PC-3 (cell line): ENCODE data around the gene NKIRAS2. TPM values are rescaled to one million over a fixed set of nuclear protein-coding genes. Genes with fewer than 3 reads are reported as not detected.
A peak's percentile ranks its signal among the peaks of the same experiment; 100 is the strongest.

Experiments
- ATAC-seq: fragments of 200-7000 bp; cut with Tn5 transposase; 2 replicates; pipeline ENCODE4 v1.9.1; 2020; ENCODE audit warnings: mild to moderate bottlenecking, moderate library complexity
- BruUV-seq: library from RNA; stranded (reverse); fragments of 400-500 nt; replicated peaks from 2 replicates; lab custom pipeline; 2021; lab: Mats Ljungman, UMichigan
- CTCF ChIA-PET: fragments of 300-600 bp; sonication (Branson Sonifier 250); formaldehyde crosslinking; loops from one replicate; lab custom pipeline; 2022; ENCODE audit warnings: antibody characterized with exemption; lab: Charles Lee
- POLR2A ChIA-PET: fragments of 300-600 bp; sonication (Branson Sonifier 250); formaldehyde crosslinking; loops from one replicate; lab custom pipeline; 2022; ENCODE audit warnings: antibody characterized with exemption; ENCODE audit not compliant: unreplicated experiment; lab: Charles Lee
- DNase-seq: peaks from one replicate; pipeline ENCODE4 v3.0.0-alpha.2; 2015
- H2AFZ ChIP-seq: fragments of 300-600 bp; sonication (generic); 2 replicates; pipeline ENCODE4 v1.6.0; 2016; ENCODE audit warnings: antibody characterized with exemption, low read length
- H3F3A ChIP-seq: fragments of 300-600 bp; sonication (generic); one replicate; pipeline ENCODE4 v1.6.0; 2017; ENCODE audit warnings: antibody characterized with exemption, low read length, control low read depth, mild to moderate bottlenecking; ENCODE audit not compliant: unreplicated experiment
- H3K27ac ChIP-seq: fragments of 300-600 bp; sonication (generic); 2 replicates; pipeline ENCODE4 v1.5.1; 2016; ENCODE audit warnings: mild to moderate bottlenecking, low read length
- H3K27me3 ChIP-seq: fragments of 300-600 bp; sonication (generic); 2 replicates; pipeline ENCODE4 v1.6.1; 2016; ENCODE audit warnings: low read length, mixed read lengths
- H3K36me3 ChIP-seq: fragments of 300-600 bp; sonication (generic); 2 replicates; pipeline ENCODE4 v1.6.1; 2016; ENCODE audit warnings: low read depth, mixed run types, low read length, mixed read lengths
- H3K4me1 ChIP-seq: fragments of 300-600 bp; sonication (generic); 2 replicates; pipeline ENCODE4 v1.5.1; 2016; ENCODE audit warnings: low read length; ENCODE audit not compliant: insufficient read depth
- H3K4me2 ChIP-seq: fragments of 300-600 bp; sonication (generic); 2 replicates; pipeline ENCODE4 v1.6.0; 2016; ENCODE audit warnings: low read length
- H3K4me3 ChIP-seq: fragments of 300-600 bp; sonication (generic); 2 replicates; pipeline ENCODE4 v1.5.1; 2016; ENCODE audit warnings: mild to moderate bottlenecking, low read length, mixed read lengths
- H3K79me2 ChIP-seq: fragments of 300-600 bp; sonication (generic); 2 replicates; pipeline ENCODE4 v1.6.1; 2017; ENCODE audit warnings: low read length, mixed read lengths
- H3K9ac ChIP-seq: fragments of 300-600 bp; sonication (generic); 2 replicates; pipeline ENCODE4 v1.6.0; 2016; ENCODE audit warnings: mild to moderate bottlenecking, low read length
- H3K9me2 ChIP-seq: fragments of 300-600 bp; sonication (generic); replicated peaks from 2 replicates; pipeline ENCODE4 v1.6.1; 2016; ENCODE audit warnings: mixed run types, low read length, mixed read lengths
- H3K9me3 ChIP-seq: fragments of 300-600 bp; sonication (generic); 2 replicates; pipeline ENCODE4 v1.6.1; 2016; ENCODE audit warnings: low read length, mixed read lengths
- H4K20me1 ChIP-seq: fragments of 300-600 bp; sonication (generic); 2 replicates; pipeline ENCODE4 v1.6.1; 2016; ENCODE audit warnings: low read length, mixed read lengths
- EZH2 ChIP-seq: fragments of 300-600 bp; sonication (generic); IDR thresholded peaks from one replicate; pipeline ENCODE4 v1.6.1; 2017; ENCODE audit warnings: antibody characterized with exemption, mild to moderate bottlenecking, low read length; ENCODE audit not compliant: unreplicated experiment
- EZH2phosphoT487 ChIP-seq: fragments of 300-600 bp; sonication (generic); IDR thresholded peaks from 2 replicates; pipeline ENCODE4 v1.6.1; 2018; ENCODE audit warnings: mild to moderate bottlenecking, antibody characterized with exemption, low read length, borderline replicate concordance
- intact Hi-C: fragments of 100-400 bp; cut with micrococcal nuclease; formaldehyde crosslinking; loops from 2 replicates; pipeline ENCODE4 v1.9.0; 2023
- total RNA-seq: library from RNA; depleted of rRNA; stranded (reverse); fragments of >200 nt; gene quantifications from 2 replicates; pipeline ENCODE4 v1.2.3, GENCODE V29; 2014
- TF ChIP-seq, protein P1 (sequence below): fragments of 300-600 bp; sonication (generic); conservative IDR thresholded peaks from 2 replicates; pipeline ENCODE4 v1.5.1; 2017; ENCODE audit warnings: antibody characterized with exemption, low read depth, mild to moderate bottlenecking, low read length

The NKIRAS2 gene
- total RNA-seq, 1 experiment from 2014 or later: 39.4 TPM

DNA sequence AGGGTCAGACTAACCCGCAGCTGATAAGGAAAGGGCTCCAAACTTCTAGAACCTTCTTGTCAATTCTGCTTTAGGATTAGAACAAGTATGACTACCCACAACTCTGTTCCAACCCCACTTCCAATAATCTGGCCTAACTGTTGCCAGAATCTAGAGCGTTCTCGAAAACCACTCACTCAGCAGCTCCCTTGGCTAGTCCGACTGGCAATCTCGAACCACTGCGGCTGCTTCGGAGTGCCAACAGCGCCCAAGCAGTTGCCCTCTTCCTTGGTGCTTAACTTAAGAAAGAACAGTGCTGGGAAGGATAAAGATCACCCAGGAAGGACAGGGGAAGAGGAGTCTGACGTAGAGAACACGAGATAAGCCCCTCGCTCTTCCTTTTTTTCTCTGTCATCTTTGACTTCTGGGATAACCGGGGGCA is 3.5 kb upstream of the NKIRAS2 start:
- peak overlapping the region; percentile 94 for H3K4me3 ChIP-seq
- H3K36me3 ChIP-seq: no peaks in the 10 kb centered on the region
- intact Hi-C loops: no loop called here
- H3K9me3 ChIP-seq: no peaks in the 10 kb centered on the region
- H3F3A ChIP-seq: no peaks in the 10 kb centered on the region
- ChIA-PET CTCF (no interaction called here), POLR2A (no interaction called here)
- DNase-seq (no peak), ATAC-seq (no peak)
- peak overlapping the region; percentile 76; the same call in 1 of the 2 replicates for H2AFZ ChIP-seq
- BruUV-seq: no TSS peak
- peak overlapping the region; percentile 96 for H3K9ac ChIP-seq
- H3K4me2 ChIP-seq: peak overlapping the region; percentile 94
- peaks cover 17% of the 10 kb centered on the region for H3K4me1 ChIP-seq
- H4K20me1 ChIP-seq: peaks cover 4% of the 10 kb centered on the region; the same call in 1 of the 2 replicates
- peaks cover 73% of the 10 kb centered on the region for H3K79me2 ChIP-seq
- TF ChIP-seq EZH2: no peak
- TF ChIP-seq, protein P1, sequence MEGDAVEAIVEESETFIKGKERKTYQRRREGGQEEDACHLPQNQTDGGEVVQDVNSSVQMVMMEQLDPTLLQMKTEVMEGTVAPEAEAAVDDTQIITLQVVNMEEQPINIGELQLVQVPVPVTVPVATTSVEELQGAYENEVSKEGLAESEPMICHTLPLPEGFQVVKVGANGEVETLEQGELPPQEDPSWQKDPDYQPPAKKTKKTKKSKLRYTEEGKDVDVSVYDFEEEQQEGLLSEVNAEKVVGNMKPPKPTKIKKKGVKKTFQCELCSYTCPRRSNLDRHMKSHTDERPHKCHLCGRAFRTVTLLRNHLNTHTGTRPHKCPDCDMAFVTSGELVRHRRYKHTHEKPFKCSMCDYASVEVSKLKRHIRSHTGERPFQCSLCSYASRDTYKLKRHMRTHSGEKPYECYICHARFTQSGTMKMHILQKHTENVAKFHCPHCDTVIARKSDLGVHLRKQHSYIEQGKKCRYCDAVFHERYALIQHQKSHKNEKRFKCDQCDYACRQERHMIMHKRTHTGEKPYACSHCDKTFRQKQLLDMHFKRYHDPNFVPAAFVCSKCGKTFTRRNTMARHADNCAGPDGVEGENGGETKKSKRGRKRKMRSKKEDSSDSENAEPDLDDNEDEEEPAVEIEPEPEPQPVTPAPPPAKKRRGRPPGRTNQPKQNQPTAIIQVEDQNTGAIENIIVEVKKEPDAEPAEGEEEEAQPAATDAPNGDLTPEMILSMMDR: no peak
- no peak for TF ChIP-seq EZH2phosphoT487
- H3K27me3 ChIP-seq: no peaks in the 10 kb centered on the region
- no peaks in the 10 kb centered on the region for H3K9me2 ChIP-seq
- peak overlapping the region; percentile 58; the same call in 1 of the 2 replicates for H3K27ac ChIP-seq

DNA sequence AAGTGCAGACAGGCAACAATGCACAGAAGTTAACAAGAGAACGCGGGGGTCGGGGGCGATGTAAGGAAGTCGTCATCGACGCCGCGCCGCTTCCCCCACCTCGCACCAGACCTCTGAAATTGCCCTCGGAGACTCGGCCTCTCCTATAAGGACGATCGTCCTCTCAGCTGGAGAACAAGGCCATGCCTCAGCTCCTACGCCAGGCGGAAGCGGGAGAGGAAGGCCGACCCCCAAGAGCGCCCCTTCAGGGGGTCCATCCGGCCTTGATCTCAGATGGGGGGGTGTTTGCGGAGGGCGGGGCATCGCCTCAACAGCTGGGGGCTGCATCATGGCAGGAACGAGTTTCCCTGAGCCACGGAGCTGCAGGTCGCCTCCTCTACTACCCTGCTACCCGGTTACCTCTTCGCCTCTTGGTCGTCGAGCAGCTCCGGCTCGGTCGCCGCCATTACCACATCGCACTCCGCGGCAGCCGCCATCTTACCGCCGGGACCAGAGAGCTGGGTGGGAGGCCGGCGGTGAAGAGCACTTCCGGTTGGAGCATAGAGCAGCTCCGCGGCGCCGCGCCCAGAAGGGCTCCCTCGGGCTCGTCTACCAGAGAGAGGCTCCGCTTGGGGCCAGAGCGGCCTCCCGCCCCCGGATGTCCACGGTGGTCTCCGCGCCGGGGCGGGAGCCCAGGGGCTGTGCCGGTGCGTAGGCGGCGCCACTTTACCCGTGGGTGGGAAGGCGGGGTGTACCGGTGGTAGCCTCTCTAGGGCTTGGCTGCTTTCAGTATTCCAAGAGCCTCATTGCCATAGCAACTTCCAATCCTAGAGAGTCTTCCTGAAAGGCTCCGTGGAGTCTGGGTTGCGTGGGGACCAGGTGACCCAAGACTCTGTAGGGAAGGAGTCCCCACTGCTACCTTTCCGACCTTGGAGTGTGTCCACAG is 2.7 kb upstream of the NKIRAS2 start, which contains the start of gene DNAJC7:
TSS of gene DNAJC7 (minus strand) at position 499 of the 925 bp plus-strand sequence. CDS start at position 476, 23 bp downstream.
- peaks cover 17% of the 10 kb centered on the region for H3K4me1 ChIP-seq
- no peaks in the 10 kb centered on the region for H3K36me3 ChIP-seq
- no peaks in the 10 kb centered on the region for H4K20me1 ChIP-seq
- CTCF ChIA-PET: interaction anchor here (0.6 to 1.3 kb wide), 2 partner anchors 15 to 54 kb away, joined by 3 to 6 read pairs; no protein-coding TSS in a partner anchor
- intact Hi-C loops: loop anchor here (1.0 kb wide), 1 partner anchor 51 kb away; the partner anchor contains the start of gene CNP
- BruUV-seq: TSS peak; percentile 65
- H3K4me3 ChIP-seq: peak within 1 kb of the TSS; percentile 94
- TF ChIP-seq, protein P1: no peak
- TF ChIP-seq EZH2phosphoT487 (no peak), EZH2 (no peak)
- peak; percentile 87 for ATAC-seq
- POLR2A ChIA-PET: interaction anchor here (0.6 to 1.0 kb wide), 7 partner anchors 18 to 1801 kb away, joined by 3 to 7 read pairs (median 4); partner anchors contain the start of genes CNP, EIF1 and KLHL11
- no peaks in the 10 kb centered on the region for H3K27me3 ChIP-seq
- H2AFZ ChIP-seq: peak within 1 kb of the TSS; percentile 76
- no peaks in the 10 kb centered on the region for H3F3A ChIP-seq
- no peaks in the 10 kb centered on the region for H3K9me3 ChIP-seq
- no peaks in the 10 kb centered on the region for H3K9me2 ChIP-seq
- peak within 1 kb of the TSS; percentile 94 for H3K4me2 ChIP-seq
- peak; percentile 81 for DNase-seq
- H3K27ac ChIP-seq: peak within 1 kb of the TSS; percentile 58
- peak within 1 kb of the TSS; percentile 96 for H3K9ac ChIP-seq
- H3K79me2 ChIP-seq: peaks cover 68% of the 10 kb centered on the region
